HepG2 (cell line): ENCODE measurements around the gene ZPR1. TPM values are rescaled to one million over a fixed set of nuclear protein-coding genes. Genes with fewer than 3 reads are reported as not detected.
A peak's percentile ranks its signal among the peaks of the same experiment; 100 is the strongest.

ENCODE experiments used
- GLI4 ChIP-seq: sonication (generic); formaldehyde crosslinking; IDR thresholded peaks from 2 replicates; pipeline ENCODE4 v1.5.1; 2020; ENCODE audit warnings: missing genetic modification reagents, mild to moderate bottlenecking, moderate library complexity, borderline replicate concordance
- GPBP1L1 ChIP-seq: sonication (generic); formaldehyde crosslinking; IDR thresholded peaks from 2 replicates; pipeline ENCODE4 v1.5.0; 2020; ENCODE audit warnings: mild to moderate bottlenecking, missing genetic modification reagents
- HOMEZ ChIP-seq: IDR thresholded peaks from 2 replicates; pipeline ENCODE4 v1.6.1; 2016; ENCODE audit warnings: low read depth
- RARA ChIP-seq: IDR thresholded peaks from 2 replicates; pipeline ENCODE4 v1.6.1; 2016; ENCODE audit warnings: missing genetic modification reagents, missing compliant biosample characterization
- SRY ChIP-seq: sonication (generic); formaldehyde crosslinking; IDR thresholded peaks from 2 replicates; pipeline ENCODE4 v1.8.0; 2022; ENCODE audit warnings: mild to moderate bottlenecking, missing genetic modification reagents
- ZBTB38 ChIP-seq: sonication (generic); formaldehyde crosslinking; IDR thresholded peaks from 2 replicates; pipeline ENCODE4 v1.5.1; 2020; ENCODE audit warnings: mild to moderate bottlenecking, missing genetic modification reagents
- ZNF501 ChIP-seq: sonication (generic); formaldehyde crosslinking; IDR thresholded peaks from 2 replicates; pipeline ENCODE4 v1.5.1; 2020; ENCODE audit warnings: mild to moderate bottlenecking, moderate library complexity, missing genetic modification reagents
- ZNF646 ChIP-seq: sonication (generic); formaldehyde crosslinking; IDR thresholded peaks from 2 replicates; pipeline ENCODE4 v1.9.0; 2021; ENCODE audit warnings: mild to moderate bottlenecking, missing genetic modification reagents
- ZNF724P ChIP-seq: sonication (generic); formaldehyde crosslinking; IDR thresholded peaks from 2 replicates; pipeline ENCODE4 v1.8.0; 2022; ENCODE audit warnings: missing genetic modification reagents, borderline replicate concordance
- ZNF773 ChIP-seq: sonication (generic); formaldehyde crosslinking; IDR thresholded peaks from 2 replicates; pipeline ENCODE4 v1.4.0; 2020; ENCODE audit warnings: missing genetic modification reagents, borderline replicate concordance
- polyA plus RNA-seq, 8 experiments: library from polyadenylated mRNA; depleted of rRNA in 3 of 8; stranded (reverse) in 7 of 8; unstranded in 1 of 8; fragments of >200 nt; fragmentation: Illumina TruSeq in 4 of 8; extraction: Trizol in 4 of 8; gene quantifications; 2 replicates each; pipeline versions ENCODE4 v1.2.1 to v1.2.3, GENCODE V29; 2011 to 2016; ENCODE audit warnings: low read depth in 4 of 8, missing spikeins in 1 of 8, mixed read lengths in 1 of 8; ENCODE audit not compliant: insufficient read depth in 1 of 8
- total RNA-seq, 5 experiments: library from RNA; depleted of rRNA; stranded (reverse); fragments of >200 nt; fragmentation: Illumina TruSeq; extraction: Trizol; gene quantifications; 2 replicates each; pipeline ENCODE4 v1.2.3, GENCODE V29; 2016; ENCODE audit warnings: low read depth in 1 of 5
- TF ChIP-seq, protein P1 (sequence below): IDR thresholded peaks from 2 replicates; pipeline ENCODE4 v1.4.0; 2020; ENCODE audit warnings: mild to moderate bottlenecking, missing genetic modification reagents
- TF ChIP-seq, protein P2 (sequence below): sonication (generic); formaldehyde crosslinking; IDR thresholded peaks from 2 replicates; pipeline ENCODE4 v1.9.0; 2022; ENCODE audit warnings: low read depth, missing genetic modification reagents

The ZPR1 gene
- total and polyA plus RNA-seq, 2 of the 13 experiments (the other 11 are each of a cell fraction or from before 2014, with no cell fraction given) = 40.0 to 79.3 TPM

DNA sequence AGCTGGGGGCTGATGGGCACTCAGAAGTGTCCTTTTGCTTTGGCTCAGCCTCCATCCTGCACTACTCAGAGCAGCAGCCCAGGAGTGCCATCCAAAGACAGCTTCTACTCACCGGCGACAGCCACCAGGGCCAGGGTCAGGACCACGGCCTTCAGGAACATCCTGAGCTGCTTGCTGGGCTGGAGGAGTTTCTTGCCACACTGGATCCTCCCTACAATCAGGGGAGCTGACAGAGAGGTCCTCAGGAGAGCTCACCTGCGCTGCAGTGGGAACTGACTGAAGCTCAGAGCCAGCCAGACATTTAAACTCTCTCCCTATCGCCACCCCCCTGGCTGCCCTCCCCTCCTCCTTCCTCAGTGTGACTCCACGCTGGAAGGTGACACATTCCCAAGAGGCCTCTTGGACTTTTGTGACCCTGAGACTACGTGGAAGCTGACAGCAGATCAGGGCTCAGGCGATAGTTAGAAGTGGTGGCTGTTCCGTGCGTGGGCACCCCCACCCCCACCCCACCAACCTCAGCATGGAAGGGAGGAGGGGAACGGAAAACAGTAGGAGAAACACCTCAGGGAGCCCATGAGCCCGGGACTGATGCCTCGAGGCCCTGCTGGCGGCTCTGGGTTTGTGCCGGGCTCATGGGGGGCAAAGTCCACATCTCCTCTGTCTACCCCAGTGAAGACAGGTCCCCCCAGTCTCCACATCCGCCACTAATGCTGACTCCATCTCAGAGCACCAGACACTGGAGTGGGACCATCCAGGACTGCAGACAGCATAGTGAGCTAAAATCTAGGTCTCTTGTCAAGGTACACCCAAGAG lies 35.4 kb upstream of the ZPR1 start, which contains the start of gene APOA4 (continued):
- TF ChIP-seq ZNF646 (CRISPR knock-in tag) (0 out of 2 replicates have a peak, but pooled peaks have one; percentile 24), HOMEZ (CRISPR knock-in tag) (no peak), RARA (CRISPR knock-in tag) (0 out of 2 replicates have a peak, but pooled peaks have one; percentile 15), ZNF773 (no peak), GPBP1L1 (CRISPR knock-in tag) (no peak), ZNF501 (CRISPR knock-in tag) (peak; percentile 49; the same call in 1 of the 2 replicates), ZBTB38 (CRISPR knock-in tag) (0 out of 2 replicates have a peak, but pooled peaks have one; percentile 14), GLI4 (CRISPR knock-in tag) (0 out of 2 replicates have a peak, but pooled peaks have one; percentile 45), ZNF724P (CRISPR knock-in tag) (peak; percentile 34; the same call in 1 of the 2 replicates), SRY (CRISPR knock-in tag) (no peak)
- TF ChIP-seq, protein P1, sequence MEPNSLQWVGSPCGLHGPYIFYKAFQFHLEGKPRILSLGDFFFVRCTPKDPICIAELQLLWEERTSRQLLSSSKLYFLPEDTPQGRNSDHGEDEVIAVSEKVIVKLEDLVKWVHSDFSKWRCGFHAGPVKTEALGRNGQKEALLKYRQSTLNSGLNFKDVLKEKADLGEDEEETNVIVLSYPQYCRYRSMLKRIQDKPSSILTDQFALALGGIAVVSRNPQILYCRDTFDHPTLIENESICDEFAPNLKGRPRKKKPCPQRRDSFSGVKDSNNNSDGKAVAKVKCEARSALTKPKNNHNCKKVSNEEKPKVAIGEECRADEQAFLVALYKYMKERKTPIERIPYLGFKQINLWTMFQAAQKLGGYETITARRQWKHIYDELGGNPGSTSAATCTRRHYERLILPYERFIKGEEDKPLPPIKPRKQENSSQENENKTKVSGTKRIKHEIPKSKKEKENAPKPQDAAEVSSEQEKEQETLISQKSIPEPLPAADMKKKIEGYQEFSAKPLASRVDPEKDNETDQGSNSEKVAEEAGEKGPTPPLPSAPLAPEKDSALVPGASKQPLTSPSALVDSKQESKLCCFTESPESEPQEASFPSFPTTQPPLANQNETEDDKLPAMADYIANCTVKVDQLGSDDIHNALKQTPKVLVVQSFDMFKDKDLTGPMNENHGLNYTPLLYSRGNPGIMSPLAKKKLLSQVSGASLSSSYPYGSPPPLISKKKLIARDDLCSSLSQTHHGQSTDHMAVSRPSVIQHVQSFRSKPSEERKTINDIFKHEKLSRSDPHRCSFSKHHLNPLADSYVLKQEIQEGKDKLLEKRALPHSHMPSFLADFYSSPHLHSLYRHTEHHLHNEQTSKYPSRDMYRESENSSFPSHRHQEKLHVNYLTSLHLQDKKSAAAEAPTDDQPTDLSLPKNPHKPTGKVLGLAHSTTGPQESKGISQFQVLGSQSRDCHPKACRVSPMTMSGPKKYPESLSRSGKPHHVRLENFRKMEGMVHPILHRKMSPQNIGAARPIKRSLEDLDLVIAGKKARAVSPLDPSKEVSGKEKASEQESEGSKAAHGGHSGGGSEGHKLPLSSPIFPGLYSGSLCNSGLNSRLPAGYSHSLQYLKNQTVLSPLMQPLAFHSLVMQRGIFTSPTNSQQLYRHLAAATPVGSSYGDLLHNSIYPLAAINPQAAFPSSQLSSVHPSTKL (CRISPR knock-in tag) = peak; percentile 9; the same call in 1 of the 2 replicates
- TF ChIP-seq, protein P2, sequence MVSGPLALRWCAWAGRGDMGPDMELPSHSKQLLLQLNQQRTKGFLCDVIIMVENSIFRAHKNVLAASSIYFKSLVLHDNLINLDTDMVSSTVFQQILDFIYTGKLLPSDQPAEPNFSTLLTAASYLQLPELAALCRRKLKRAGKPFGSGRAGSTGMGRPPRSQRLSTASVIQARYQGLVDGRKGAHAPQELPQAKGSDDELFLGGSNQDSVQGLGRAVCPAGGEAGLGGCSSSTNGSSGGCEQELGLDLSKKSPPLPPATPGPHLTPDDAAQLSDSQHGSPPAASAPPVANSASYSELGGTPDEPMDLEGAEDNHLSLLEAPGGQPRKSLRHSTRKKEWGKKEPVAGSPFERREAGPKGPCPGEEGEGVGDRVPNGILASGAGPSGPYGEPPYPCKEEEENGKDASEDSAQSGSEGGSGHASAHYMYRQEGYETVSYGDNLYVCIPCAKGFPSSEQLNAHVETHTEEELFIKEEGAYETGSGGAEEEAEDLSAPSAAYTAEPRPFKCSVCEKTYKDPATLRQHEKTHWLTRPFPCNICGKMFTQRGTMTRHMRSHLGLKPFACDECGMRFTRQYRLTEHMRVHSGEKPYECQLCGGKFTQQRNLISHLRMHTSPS = no peak
